Islet of Langerhans (tissue), 1 donor: ENCODE results near the gene CENPX.

Experiments
- FAIRE-seq: peaks from one replicate; lab custom pipeline; 2011; peaks lifted over from hg19 to GRCh38; lab: Jason Lieb, UNC

Gene CENPX

DNA sequence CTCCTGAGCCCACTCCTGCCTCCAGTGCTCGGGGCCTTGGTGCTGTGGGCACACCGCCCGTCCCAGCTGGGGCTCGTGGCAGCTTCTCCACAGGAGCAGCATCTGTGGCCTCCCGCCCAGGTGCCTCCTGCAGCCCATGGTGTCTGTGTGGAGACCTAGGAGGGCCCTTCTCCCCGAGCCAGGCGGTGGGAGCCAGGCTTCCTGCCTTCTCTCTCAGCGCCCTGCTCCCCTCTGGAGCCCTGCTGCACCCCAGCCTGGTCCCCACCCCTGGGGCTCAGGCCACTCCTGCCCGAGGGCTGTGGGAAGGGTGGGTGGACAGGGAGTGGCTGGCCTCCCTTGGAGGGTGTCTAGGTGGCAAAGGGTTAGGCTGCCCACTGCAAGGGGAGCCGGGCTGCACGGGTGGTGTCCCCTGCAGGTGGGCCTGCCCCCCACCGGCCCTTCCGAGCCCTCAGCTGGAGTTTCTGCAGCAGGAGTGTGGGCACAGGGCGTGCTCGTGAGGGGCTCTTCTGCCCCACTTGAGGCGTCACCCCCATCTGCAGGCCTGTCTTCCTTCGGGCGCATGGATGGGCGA is 11.0 kb downstream of the CENPX start:
- FAIRE-seq, result no peak

DNA sequence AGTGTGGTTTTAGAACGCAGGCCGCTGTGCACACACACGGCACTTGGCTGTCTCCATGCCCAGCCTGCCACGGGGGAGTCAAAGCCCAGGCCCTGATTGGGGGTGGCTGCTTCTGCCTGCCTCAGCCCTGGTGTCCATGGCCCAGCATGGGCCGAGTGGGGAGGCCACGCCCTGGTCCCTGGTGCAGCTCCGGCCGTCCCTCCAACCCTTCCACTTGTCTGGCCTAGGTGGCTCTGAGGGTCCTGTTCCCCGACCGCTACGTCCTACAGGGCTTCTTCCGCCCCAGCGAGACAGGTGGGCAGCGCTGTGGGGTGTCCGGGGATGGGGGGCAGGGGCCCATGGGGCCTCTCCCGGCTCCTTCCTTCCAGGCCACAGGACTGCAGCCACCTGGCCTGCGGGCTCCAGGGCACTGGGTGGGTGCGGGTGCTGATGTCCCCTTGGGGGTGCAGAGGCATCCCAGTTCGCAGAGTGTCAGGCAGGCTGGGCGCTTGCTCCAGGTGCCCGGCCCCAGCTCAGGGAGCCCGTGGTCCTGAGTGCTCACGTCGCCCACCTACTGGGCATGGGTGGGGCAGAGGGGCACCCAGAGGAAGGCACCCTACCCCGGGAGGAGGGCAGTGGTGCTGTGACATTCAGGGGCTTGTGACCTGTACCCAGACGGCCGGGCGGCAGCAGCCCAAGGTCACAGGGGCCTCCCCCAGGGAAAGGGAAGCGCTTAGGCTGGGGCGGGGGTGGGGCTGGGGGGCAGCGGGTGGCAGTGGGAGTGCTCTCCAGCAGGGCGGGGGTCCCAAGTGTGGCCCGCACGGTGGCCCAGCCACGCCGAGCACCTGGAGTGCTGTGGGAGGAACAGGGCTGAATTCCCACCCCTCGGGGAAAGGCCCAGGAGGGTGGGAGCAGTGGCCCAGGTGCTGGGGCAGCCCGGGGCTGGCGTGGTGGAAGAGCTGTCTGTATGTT is 11.8 kb downstream of the CENPX start:
- FAIRE-seq, result no peak

DNA sequence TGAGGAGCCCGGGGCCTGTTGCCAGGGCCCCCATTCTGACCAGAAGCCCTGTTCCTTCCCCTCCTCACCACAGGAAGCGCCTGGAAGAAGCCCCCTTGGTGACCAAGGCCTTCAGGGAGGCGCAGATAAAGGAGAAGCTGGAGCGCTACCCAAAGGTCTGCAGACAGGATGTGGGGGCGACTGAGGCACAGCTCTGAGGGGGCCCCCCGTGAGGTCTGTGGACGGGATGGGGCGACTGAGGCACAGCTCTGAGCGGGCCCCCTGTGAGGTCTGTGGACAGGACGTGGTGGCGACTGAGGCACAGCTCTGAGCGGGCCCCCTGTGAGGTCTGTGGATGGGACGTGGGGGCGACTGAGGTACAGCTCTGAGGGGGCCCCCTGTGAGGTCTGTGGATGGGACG is 13.3 kb downstream of the CENPX start:
- no peak for FAIRE-seq

DNA sequence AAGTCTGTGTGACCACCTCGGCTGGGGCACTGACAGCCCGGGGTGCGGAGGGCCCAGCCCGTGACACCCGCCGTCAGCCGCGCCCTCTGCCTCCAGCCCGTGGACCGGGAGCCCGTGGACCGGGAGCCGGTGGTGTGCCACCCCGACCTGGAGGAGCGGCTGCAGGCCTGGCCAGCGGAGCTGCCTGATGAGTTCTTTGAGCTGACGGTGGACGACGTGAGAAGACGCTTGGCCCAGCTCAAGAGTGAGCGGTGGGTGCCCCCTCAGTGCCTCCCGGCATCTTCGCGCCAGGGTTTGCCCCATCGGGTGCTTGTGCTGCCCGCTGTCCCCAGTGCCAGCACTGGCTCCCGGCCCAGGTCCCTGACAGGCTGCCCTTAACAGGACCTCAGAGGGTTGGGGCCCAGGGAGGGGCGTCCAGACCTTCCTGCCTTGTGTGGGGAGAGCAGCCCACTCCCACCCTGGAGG is 13.7 kb downstream of the CENPX start:
- no peak for FAIRE-seq

DNA sequence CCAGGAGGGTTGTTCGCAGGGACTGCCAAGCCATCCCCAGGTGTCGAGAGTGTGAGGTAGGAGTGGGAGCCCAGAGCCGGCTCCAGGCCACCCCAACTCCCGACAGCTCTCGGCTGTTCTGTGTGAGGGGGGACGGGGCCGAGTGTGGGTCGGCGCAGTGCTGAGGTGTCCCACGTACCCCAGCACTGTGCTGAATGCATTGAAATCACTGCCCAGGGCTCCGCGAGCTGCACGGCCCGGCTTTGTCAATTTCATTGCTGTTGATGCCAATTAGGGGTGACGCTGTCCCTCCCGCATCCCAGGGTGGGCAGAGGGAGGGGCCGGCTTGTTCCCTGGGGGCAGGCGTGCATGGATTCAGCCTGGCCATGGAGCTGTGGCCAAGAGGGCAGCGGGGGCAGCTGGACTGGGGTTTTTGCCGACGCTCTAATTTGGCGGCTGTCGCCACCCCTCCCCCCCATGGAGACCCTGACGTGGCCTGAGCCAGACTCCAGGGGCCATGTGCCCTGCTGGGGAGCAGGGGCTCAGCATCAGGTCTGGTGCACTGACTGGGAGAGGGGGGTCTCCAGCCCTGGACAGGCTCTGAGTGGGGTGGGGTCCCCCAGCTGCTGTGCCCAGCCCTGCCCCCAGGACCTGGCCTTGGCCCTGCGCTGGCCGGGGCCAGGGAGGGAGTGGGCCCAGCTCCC is 14.3 kb downstream of the CENPX start:
- no peak for FAIRE-seq

DNA sequence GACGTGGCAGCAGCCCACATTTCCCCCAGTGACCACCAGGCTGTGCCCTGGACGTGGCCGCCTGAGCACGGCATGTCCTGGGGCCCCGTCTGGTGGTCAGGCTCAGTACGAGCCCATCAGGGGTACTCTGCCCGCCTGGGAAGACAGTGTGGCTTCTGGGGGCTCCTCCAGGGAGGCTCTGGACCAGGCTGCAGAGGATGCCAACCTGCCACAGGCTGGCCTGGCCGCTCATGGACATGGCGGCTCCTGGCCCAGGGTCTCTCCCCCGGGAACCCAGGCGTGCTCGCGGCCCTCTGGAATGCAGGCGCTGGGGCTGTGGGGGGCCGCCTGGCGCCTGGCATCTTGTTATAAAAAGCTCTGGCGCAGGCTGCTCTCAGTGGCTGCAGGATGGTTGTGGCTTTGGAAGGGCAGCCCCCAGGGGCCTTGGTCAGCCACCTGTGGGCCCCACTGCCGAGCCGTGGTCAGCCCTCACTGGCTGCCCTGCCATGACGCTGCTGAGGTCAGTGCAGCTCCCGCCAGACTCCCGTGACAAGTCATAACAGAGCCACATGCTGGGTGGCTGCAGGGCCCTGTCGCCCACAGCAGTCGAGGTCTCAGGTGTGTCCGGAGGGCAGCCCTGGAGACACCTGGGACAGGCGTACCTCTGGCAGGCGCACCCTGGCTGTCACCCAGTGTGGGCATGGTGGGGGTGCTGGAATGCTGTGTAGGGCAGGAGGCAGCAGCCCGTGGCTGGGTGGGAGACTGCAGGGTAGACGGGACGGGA is 15.0 kb downstream of the CENPX start:
- FAIRE-seq, result no peak

DNA sequence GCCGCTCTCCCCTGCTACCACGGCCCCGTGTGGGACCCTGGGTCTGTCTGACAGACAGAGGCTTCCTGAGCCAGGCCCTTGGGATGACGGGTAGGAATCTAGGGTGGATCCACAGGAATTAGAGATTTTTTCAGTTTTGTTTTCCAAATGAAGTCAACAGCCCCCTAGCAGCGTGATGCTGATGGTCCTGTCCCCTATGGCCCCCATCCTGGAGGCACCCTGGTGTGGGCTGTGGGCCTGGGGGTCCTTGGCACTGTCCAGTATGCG is 15.5 kb downstream of the CENPX start:
- no peak for FAIRE-seq

DNA sequence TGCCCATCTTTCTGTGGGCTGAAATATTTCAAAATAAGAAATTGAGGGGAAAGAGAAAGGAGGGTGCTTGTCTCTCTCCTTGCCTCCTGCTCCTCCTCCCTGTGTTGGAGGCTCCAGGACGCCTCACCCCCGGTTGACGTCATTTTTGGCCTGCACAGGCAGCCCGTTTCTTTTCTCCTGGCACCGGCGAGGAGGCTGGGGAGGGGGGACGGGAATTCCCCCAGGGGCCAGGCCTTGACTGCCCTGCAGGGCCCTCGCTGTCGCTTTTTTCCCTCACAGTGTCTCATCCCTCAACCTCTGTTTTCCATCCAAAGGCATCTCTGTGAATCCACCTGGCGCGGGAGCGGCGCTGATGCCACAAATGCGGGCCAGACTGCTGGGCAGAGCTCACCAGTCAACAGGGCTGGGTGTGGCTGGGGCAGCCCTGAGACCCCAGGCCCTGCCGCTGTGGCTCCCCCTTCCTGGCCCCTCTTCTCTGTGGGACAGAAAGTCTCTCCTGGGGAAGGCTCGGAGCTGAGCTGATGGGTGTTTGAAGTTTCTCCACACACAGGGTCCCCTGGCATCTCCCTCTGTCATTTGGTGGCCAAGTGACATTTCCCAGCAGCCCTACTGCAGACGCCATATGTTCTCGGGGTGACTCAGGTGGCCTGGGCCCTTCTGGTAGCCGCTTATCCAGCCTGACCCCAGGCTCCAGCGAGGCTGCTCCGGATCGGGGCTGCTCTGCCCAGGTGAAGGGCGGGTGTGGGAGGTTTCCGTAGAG is 16.0 kb downstream of the CENPX start:
- no peak for FAIRE-seq

DNA sequence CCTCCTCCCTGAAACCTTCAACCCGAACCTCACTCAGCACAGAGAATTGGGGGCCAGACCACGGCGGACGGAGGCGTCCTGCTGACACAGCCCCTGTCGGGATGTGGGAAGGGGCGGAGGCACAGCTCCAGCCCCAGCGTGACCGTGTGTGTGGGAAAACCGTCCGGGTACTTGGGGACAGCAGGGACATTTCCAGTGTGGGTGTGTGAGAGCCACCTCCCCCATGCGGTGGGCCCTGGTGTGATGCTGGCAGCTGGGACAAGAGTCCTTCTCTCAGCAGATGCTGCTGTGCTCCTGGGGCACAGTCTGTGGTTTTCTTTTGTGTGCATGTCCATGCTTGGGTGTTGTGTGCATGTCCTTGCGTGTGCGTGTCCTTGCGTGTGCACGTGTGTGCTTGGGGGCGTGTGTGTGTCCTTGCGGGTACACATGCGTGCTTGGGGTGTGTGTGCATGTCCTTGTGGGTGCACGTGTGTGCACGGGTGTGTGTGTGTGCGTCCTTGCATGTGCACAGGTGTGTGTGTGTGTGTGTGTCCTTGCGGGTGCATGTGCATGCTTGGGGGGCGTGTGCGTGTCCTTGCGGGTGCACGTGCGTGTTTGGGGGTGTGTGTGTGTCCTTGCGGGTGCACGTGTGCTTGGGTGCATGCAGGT is 16.9 kb downstream of the CENPX start:
- FAIRE-seq, result no peak

DNA sequence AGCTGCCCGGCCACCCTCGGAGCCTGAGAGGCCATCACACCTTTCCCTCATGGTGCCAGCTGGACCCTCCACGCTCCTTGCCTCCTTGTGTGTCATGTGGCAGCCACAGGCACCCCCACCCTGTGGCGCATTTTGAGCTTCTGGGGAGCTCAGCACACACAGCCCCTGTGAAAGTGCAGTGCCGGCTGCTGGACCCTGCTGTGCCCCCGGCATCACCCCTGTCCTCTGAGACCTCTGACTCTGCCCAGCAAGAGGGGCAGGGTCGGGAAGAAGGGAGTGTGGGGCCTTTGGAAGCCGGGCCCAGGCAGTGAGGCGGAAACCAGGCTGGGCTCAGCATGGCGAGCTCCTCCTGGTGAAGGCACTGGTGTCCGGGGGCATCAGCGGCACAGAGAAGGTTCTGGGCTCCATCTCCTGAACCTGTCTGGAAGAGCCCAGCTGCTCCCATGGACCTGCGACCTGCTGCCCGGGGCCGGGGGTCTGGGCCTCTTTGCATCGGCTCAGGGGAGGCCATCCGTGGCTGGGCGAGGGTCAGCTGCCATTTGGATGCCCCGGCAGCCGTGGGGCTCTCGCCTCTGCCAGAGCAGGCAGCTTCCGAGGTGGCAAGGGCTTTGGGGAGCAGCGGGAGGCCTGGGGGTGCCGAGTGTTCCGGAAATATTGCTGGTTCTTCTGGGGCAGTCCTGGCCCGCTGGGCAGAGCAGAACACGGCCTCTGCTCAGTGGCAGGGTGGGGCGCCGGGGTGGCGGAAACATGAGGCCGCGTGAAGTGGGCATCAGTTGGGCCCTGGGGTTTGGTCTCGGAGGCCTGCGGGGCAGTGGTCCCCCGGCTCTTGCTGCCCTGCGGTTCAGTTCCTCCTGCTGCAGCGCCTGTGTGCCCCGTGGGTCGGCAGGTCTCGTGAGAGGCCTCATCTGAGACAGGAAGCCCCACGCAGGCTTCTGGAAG is 17.9 kb downstream of the CENPX start:
- FAIRE-seq, result no peak

DNA sequence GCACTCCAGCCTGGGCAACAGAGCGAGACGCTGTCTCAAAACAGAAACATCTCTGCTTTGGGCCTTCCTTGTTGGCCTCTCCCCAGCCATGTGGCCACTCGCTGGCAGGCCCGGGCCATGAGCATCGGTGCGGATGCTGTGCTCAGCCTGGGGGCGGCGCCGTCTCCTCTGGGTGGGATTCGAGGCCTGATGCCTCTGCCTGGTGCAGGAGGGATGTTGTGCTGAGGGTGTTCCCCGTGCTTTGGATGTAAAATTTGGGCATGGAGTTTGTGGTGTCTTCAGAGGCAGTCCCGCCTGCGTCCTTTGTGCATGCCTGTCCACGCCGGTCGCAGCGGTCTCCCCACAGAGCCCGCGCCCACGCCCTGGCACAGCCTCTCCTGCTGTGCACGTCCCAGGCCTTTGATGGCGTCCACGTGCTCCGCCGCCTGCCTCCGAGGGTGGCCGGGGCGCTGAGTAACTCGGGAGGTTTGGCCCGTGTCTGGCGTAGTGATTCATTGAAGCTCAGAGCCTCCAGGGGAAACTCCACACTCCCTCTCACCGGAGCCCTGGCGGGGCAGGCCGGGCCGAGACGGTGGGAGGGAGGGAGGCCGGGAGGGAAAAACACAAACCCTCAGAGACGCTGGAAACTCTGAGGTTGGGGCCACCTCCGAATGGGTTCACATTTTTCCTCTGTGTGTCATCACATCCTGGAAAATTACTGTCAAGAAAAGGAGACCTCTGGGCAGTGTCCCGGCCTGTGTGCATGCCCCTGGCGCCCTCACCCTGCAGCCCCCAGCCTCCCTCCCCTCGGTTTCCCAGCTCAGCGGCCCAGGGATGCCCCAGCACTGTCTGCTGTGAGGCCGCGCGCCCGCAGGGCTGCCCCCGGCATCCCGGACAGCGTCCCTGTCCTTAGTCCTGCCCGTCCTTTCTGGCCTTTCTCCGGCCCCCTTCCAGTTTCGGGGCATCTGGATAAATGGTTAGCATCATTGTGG is 19.0 kb downstream of the CENPX start:
- no peak for FAIRE-seq

DNA sequence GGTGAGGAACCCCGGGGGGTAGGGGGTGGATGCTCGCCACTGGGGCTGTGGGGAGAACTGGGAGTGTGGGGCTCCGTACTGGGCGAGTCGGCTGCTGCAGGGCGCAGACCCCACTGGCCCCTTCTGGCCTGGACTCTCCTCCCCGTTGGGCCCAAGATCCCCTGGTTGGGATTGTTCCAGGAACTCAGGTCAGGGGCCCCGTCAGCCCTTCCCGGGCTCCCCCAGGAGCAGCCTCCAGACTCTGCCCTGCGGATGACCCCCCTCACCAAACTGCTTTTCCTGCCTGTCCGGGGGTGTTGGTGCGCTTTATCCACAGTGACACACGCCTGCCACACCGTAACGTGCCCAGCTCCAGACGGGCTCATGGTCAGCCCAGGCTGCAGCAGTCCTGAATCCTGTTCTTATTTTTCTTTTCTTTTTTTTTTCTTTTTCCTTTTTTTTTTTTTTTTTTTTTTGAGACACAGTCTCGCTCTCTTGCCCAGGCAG is 21.1 kb downstream of the CENPX start:
- no peak for FAIRE-seq

DNA sequence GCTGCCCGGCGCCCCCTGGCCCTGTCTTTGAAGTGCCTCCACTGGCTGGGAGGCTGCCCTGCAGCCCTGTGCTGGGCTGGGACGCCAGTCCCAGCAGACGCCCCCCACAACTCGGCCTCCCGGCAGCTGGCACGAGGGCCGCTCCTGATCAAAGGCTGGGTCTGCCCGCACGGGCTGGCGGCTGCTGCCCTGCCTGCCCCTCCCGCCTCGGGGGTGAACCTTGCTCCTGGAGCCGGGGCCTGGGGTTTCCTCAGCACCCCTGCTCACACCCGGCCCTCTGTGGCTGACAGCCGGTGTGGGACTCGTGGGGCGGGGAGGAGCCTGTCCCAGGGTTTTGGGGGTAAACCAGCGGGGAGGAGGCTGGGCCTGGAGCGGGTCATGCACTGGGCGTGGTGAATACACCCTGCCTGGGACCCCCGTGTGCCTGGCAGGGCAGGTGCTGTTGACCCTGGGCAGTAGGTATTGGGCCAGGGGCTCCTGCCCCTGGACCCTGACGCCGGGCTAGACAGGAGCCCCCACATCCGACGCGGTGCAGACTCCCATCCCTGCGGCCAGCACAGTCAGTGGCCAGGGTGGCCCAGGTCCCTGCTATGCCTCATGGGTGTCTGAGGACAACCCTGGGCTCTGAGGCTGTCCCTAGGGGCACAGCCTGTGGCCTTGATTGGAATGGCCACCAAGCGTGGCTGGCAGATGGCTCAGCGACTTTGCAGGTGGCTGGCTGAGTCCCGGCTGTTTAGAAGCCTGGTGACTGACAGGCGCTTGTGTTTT is 21.7 kb downstream of the CENPX start:
- FAIRE-seq, result no peak

DNA sequence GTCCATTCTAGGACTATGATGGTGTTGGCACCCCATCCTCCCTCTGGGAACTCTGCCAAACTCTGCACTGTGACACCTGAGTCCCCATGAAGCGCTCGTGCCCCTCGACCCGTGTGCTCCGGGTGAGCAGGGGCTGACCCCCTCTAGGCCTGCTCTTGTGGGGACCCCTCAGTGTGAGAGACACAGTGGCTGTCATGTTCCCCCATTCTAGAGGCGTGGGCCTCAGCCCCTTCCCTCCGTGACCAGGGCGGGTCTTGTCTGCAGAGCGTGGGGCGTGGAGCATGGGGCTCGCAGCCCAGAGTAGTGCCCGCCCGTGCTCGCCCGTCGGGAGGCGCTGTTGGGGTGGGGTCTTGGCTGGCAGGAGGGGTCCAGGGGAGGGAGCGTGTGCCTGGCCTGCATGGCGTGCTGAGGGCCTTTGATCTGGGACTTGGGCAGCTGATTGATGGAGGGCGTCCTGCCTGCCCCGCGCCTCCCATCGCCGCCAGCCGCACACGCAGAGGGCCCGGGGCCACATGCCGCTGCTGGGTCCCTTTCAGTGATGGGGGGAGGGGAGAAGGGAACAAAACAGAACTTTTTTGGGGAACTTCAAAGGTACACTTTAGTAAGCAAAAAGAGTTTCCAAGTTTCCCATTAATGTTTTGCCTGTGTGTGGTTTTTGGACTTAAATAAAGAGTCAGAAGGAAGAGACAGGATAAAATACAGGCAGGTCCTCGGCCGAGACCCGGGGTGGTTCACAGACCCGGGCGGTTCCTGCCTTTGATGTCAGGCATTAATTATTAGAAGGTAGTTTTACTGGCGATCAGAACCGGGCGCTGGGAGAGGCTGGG is 22.5 kb downstream of the CENPX start:
- no peak for FAIRE-seq

DNA sequence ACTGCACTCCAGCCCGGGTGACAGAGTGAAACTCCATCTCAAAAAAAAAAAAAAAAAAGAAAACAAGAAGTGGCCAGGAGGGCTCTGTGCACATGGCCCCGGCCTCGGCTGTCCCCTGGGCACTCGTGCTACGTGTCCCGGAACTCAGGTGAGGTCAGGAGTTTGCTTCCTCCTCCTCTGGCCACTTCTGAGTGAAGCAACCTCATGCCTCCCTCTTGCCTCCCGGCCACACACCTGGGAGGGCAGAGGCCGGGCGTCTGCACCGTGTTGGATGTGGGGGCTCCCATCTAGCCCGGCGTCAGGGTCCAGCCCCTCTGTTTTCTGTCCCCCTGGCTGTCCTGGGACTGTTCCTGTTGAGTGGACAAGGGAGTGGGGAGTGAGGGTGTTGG is 23.1 kb downstream of the CENPX start:
- FAIRE-seq, result no peak

DNA sequence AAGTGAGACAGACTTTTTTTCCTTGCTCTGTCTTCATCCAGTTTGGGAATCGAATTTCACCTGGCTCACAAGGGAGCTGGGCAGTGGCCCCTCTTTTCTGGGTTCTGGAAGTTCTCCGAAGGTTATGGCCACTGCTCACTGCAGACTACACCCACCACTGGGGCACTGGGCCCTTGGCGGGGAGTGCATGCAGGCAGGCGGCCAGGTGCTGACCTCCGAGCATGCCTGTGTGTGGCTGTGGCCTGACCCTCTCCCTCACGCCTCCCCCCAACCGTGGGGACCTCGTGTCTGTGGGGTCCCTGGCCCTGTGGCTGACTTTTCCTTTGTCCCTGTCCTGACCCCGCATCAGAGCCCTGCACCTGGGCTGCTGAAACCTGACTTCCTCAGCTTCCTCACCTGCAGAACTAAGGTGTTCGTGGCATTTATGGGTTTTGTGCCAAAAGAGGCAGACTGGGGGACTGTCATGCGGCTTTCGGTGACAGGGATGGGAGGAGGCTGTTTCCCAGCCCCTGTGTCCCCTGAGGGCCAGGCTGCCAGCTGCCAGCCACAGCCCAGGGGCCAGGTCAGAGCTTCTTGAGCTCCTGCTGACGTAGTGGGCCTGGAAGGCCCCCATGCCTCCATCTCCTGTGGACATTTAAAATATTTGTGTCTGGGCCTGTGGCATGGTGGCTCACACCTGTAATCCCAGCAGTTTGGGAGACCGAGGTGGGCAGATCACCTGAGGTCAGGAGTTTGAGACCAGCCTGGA is 23.8 kb downstream of the CENPX start:
- no peak for FAIRE-seq

DNA sequence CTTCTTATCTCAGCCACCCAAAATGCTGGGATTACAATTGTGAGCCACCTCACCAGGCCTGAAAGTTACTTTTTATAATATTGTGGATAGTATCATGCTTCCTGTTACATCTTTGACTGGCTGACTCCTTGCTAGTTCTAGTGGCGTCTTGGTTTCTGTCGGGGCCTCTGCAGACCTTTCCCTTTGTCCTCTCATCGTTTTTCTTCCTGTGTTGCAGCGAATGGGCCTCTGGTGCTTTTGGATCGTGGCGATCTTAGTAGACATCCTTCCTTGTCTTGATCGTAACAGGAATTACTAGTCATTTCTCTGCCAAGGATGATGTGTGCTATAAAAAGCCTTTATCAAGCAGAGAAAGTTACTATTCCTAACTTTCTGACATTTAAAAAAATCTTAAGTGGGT is 24.5 kb downstream of the CENPX start:
- no peak for FAIRE-seq
